ENCODE data around the gene NOP53. TPM values are rescaled to one million over a fixed set of nuclear protein-coding genes. Genes with fewer than 3 reads are reported as not detected.

NOP53 gene
- total and polyA plus RNA-seq, 2 donors (not counting 3 experiments of a cell fraction or from before 2014, with no cell fraction given), result 119 to 150 TPM

- BruUV-seq (replicated peaks), result no TSS peak
- Histone ChIP-seq H3K4me1 (ENCODE audit: control insufficient read depth, extremely low read depth, insufficient read depth, low read length) (no peaks in the 10 kb centered on the region), H3K9me1 (replicated peaks; ENCODE audit: control insufficient read depth, extremely low read depth, insufficient read depth, low read length) (no peaks in the 10 kb centered on the region), H3K27ac (ENCODE audit: insufficient read depth, low read depth, low read length) (no peak overlapping the region), H4K20me1 (replicated peaks; ENCODE audit: control insufficient read depth, extremely low read depth, insufficient read depth, low read length) (no peaks in the 10 kb centered on the region), H3K9ac (replicated peaks; ENCODE audit: extremely low read depth, insufficient read depth, low read length) (no peak overlapping the region), H2AFZ (ENCODE audit: low read depth, low read length) (no peak overlapping the region), H3K79me2 (ENCODE audit: control insufficient read depth, insufficient read depth, low read length) (no peaks in the 10 kb centered on the region), H3K27me3 (ENCODE audit: control insufficient read depth in 2 of 2, insufficient read depth in 2 of 2, low read length in 2 of 2) (no peaks in the 10 kb centered on the region), H3K36me3 (ENCODE audit: control insufficient read depth in 2 of 2, extremely low read depth in 1 of 2, insufficient read depth in 2 of 2, low read length in 2 of 2) (no peaks in the 10 kb centered on the region), H3K4me3 (replicated peaks in 1 of 3; ENCODE audit: insufficient read depth in 1 of 3, low read depth in 1 of 3, low read length in 3 of 3) (no peak overlapping the region), H3K9me3 (replicated peaks; ENCODE audit: control insufficient read depth, insufficient read depth, low read length) (no peaks in the 10 kb centered on the region), H3K4me2 (ENCODE audit: insufficient read depth, low read length) (no peak overlapping the region)
- DNase-seq (ENCODE audit: low read depth, low spot score), result no peak
- intact Hi-C loops (cut with micrococcal nuclease) (no loop called here), dilution Hi-C loops (cut with MboI; ENCODE audit: extremely low pct_ligation_motif_present, low sequenced_read_pairs) (no loop called here)
- no peak for FAIRE-seq
- ChIA-PET POLR2A (no interaction called here), CTCF (interaction anchor here (2.8 kb wide), 1 partner anchor 12 kb away, joined by 11 read pairs; no protein-coding TSS in a partner anchor)
- no peak for TF ChIP-seq FOS (IDR thresholded peaks at IDR 0.05; ENCODE audit: borderline replicate concordance, insufficient read depth, low read length)
- TF ChIP-seq MAX (IDR thresholded peaks at IDR 0.05; ENCODE audit: insufficient read depth, insufficient read length), result no peak
- no peak for TF ChIP-seq EZH2 (IDR thresholded peaks at IDR 0.05; ENCODE audit: borderline replicate concordance, low read depth, low read length, severe bottlenecking)
- no peak for TF ChIP-seq POLR2AphosphoS5 (IDR thresholded peaks at IDR 0.05; ENCODE audit: insufficient read depth, low read depth, low read length)
- no peak for TF ChIP-seq GATA2 (IDR thresholded peaks at IDR 0.05; ENCODE audit: insufficient read depth, insufficient read length, low read depth, low read length)
- no peak for TF ChIP-seq MYC (IDR thresholded peaks at IDR 0.05; ENCODE audit: low read depth, low read length)
- TF ChIP-seq, protein P1, sequence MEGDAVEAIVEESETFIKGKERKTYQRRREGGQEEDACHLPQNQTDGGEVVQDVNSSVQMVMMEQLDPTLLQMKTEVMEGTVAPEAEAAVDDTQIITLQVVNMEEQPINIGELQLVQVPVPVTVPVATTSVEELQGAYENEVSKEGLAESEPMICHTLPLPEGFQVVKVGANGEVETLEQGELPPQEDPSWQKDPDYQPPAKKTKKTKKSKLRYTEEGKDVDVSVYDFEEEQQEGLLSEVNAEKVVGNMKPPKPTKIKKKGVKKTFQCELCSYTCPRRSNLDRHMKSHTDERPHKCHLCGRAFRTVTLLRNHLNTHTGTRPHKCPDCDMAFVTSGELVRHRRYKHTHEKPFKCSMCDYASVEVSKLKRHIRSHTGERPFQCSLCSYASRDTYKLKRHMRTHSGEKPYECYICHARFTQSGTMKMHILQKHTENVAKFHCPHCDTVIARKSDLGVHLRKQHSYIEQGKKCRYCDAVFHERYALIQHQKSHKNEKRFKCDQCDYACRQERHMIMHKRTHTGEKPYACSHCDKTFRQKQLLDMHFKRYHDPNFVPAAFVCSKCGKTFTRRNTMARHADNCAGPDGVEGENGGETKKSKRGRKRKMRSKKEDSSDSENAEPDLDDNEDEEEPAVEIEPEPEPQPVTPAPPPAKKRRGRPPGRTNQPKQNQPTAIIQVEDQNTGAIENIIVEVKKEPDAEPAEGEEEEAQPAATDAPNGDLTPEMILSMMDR (IDR thresholded peaks at IDR 0.05; ENCODE audit: extremely low read depth in 1 of 2, insufficient read depth in 1 of 2, low read depth in 1 of 2, low read length in 2 of 2), result no peak
- no peak for TF ChIP-seq JUN (IDR thresholded peaks at IDR 0.05; ENCODE audit: borderline replicate concordance, insufficient read depth, insufficient read length, low read depth)
These were observed 55.9 kb downstream of the NOP53 start for GRCh38 chr19:47801270-47801669.

Data from endothelial cell of umbilical vein (primary cell).